Measurements from ENCODE around the gene ICA1.
"Not testable (repeated sequence)": the region's sequence is repeated elsewhere in the genome, so short reads cannot be mapped to it uniquely, and the experiment has no call there.

The ICA1 gene

GRCh38 chr7:8128449-8129317, 133.3 kb downstream of the ICA1 start:
- no peak for DNase-seq

- no peak for DNase-seq
These were observed 135.3 kb downstream of the ICA1 start for GRCh38 chr7:8126601-8127167.

- DNase-seq = no peak
These were observed 136.1 kb downstream of the ICA1 start for GRCh38 chr7:8125680-8126444.

- no peak for DNase-seq
These were observed 140.7 kb downstream of the ICA1 start for GRCh38 chr7:8121243-8121642.

- no peak for DNase-seq
These were observed 141.4 kb downstream of the ICA1 start for GRCh38 chr7:8120390-8121058.

- DNase-seq = no peak
These were observed 142.7 kb downstream of the ICA1 start for GRCh38 chr7:8119262-8119661.

GRCh38 chr7:8117195-8117594, 144.8 kb downstream of the ICA1 start:
- no peak for DNase-seq

- no peak for DNase-seq
These were observed 146.2 kb downstream of the ICA1 start for GRCh38 chr7:8115547-8116402.

- DNase-seq = no peak
These were observed 147.8 kb downstream of the ICA1 start for GRCh38 chr7:8114175-8114574.

- peak; percentile 78 for DNase-seq
These were observed 148.8 kb downstream of the ICA1 start for GRCh38 chr7:8113184-8113583.

GRCh38 chr7:8112685-8113084, 149.3 kb downstream of the ICA1 start:
- DNase-seq = no peak

- DNase-seq = no peak
These were observed 150.5 kb downstream of the ICA1 start for GRCh38 chr7:8111282-8111960.

GRCh38 chr7:8109196-8110022, 152.6 kb downstream of the ICA1 start:
- no peak for DNase-seq

GRCh38 chr7:8105449-8106095, 156.4 kb downstream of the ICA1 start:
- no peak for DNase-seq

- DNase-seq = no peak
These were observed 158.7 kb downstream of the ICA1 start for GRCh38 chr7:8103282-8103681.

- not testable (repeated sequence) for DNase-seq
These were observed 160.7 kb downstream of the ICA1 start for GRCh38 chr7:8101292-8101691.

- DNase-seq = no peak
These were observed 167.5 kb downstream of the ICA1 start for GRCh38 chr7:8094164-8095140.

- no peak for DNase-seq
These were observed 169.8 kb downstream of the ICA1 start for GRCh38 chr7:8092140-8092539.
